Upper lobe of right lung (tissue), 1 donor: Measurements from ENCODE around the gene PRKCE. TPM values are rescaled to one million over a fixed set of nuclear protein-coding genes. Genes with fewer than 3 reads are reported as not detected.

Experiments used
- ATAC-seq: fragments of 200-7000 bp; cut with Tn5 transposase; one replicate; pipeline ENCODE4 v1.9.1; 2020; ENCODE audit warnings: mild to moderate bottlenecking, moderate library complexity
- DNase-seq: peaks from one replicate; pipeline ENCODE4 v3.0.0-alpha.2; 2020
- H3K27ac ChIP-seq: fragments of 200-600 bp; one replicate; pipeline ENCODE4 v1.8.0; 2022
- H3K27me3 ChIP-seq: fragments of 200-600 bp; one replicate; pipeline ENCODE4 v1.8.0; 2022; ENCODE audit warnings: mild to moderate bottlenecking
- H3K36me3 ChIP-seq: fragments of 200-600 bp; one replicate; pipeline ENCODE4 v1.8.0; 2022
- H3K4me1 ChIP-seq: fragments of 200-600 bp; one replicate; pipeline ENCODE4 v1.8.0; 2022
- H3K4me3 ChIP-seq: fragments of 200-600 bp; one replicate; pipeline ENCODE4 v1.8.0; 2022; ENCODE audit warnings: mild to moderate bottlenecking
- H3K9me3 ChIP-seq: fragments of 200-600 bp; one replicate; pipeline ENCODE4 v1.8.0; 2022
- intact Hi-C: fragments of 100-400 bp; cut with DNase I; formaldehyde crosslinking; loops from one replicate; pipeline ENCODE4 v1.11.0; 2022
- total RNA-seq: library from RNA; stranded (reverse); fragmentation: NEBNext Ultra II Directional; extraction: Animal tissue kit (Norgen Biotek cat#: 25700); gene quantifications from one replicate; pipeline ENCODE4 v1.2.1, GENCODE V29; 2021
- TF ChIP-seq, protein P1 (sequence below): fragments of 200-600 bp; IDR thresholded peaks from one replicate; pipeline ENCODE4 v1.8.0; 2022; ENCODE audit warnings: antibody characterized with exemption
- donor health status: DM: no; HTN: yes; CAD: no; lungs with severe emphysema.

Gene PRKCE
- total RNA-seq, 1 donor from 2014 or later, result 65.6 TPM

DNA sequence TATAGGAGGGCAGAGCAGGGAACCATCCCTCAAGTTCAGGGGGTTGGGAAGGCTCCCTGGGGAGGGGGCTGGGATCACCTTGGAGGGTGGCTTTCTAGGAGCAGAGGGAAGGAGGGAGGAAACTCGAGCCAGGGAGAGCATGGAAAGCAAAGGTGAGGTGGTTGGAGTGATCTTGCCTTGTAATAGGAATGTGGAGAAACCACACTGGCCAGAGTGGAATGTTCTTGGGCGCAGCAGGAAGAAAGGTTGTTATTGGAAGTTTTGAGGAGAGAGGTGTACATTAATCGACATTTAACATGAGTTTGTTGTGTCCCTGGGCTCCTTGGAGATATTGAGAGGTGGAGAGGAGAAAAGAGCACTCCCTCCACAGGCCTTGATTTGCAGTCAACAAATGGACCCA lies 272.2 kb downstream of the PRKCE start:
- TF ChIP-seq, protein P1, sequence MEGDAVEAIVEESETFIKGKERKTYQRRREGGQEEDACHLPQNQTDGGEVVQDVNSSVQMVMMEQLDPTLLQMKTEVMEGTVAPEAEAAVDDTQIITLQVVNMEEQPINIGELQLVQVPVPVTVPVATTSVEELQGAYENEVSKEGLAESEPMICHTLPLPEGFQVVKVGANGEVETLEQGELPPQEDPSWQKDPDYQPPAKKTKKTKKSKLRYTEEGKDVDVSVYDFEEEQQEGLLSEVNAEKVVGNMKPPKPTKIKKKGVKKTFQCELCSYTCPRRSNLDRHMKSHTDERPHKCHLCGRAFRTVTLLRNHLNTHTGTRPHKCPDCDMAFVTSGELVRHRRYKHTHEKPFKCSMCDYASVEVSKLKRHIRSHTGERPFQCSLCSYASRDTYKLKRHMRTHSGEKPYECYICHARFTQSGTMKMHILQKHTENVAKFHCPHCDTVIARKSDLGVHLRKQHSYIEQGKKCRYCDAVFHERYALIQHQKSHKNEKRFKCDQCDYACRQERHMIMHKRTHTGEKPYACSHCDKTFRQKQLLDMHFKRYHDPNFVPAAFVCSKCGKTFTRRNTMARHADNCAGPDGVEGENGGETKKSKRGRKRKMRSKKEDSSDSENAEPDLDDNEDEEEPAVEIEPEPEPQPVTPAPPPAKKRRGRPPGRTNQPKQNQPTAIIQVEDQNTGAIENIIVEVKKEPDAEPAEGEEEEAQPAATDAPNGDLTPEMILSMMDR, result no peak
- intact Hi-C loops, result no loop called here
- no peaks in the 10 kb centered on the region for H3K27me3 ChIP-seq
- H3K4me3 ChIP-seq, result no peak overlapping the region
- peak; percentile 70 for ATAC-seq
- no peak for DNase-seq
- H3K36me3 ChIP-seq, result no peaks in the 10 kb centered on the region
- H3K27ac ChIP-seq, result peak overlapping the region; percentile 11
- H3K4me1 ChIP-seq, result peaks cover 26% of the 10 kb centered on the region
- H3K9me3 ChIP-seq, result no peaks in the 10 kb centered on the region

DNA sequence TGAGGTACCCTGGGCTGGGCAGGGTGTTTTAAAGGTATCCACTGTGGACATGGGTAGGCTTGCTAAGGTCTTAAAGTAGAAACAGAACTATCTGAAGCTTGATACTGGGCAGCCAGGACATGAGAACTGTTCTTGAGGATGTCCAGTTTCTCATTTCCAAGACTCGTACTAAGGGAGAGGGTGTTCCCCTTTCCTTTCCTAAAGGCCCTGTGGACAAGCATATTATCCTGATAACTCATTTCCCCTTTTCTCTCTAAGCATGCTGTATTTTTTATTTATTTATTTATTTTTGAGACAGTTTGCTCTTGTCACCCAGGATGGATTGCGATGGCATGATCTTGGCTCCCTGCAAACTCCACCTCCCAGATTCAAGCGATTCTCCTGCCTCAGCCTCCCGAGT lies 273.6 kb downstream of the PRKCE start:
- TF ChIP-seq, protein P1, result no peak
- ATAC-seq, result no peak
- no peak overlapping the region for H3K4me3 ChIP-seq
- no peak overlapping the region for H3K27ac ChIP-seq
- H3K36me3 ChIP-seq, result no peaks in the 10 kb centered on the region
- DNase-seq, result no peak
- H3K9me3 ChIP-seq, result no peaks in the 10 kb centered on the region
- intact Hi-C loops, result loop anchor here (5.0 kb wide), 1 partner anchor 283 kb away; no protein-coding TSS in a partner anchor
- H3K27me3 ChIP-seq, result no peaks in the 10 kb centered on the region
- peaks cover 15% of the 10 kb centered on the region for H3K4me1 ChIP-seq

DNA sequence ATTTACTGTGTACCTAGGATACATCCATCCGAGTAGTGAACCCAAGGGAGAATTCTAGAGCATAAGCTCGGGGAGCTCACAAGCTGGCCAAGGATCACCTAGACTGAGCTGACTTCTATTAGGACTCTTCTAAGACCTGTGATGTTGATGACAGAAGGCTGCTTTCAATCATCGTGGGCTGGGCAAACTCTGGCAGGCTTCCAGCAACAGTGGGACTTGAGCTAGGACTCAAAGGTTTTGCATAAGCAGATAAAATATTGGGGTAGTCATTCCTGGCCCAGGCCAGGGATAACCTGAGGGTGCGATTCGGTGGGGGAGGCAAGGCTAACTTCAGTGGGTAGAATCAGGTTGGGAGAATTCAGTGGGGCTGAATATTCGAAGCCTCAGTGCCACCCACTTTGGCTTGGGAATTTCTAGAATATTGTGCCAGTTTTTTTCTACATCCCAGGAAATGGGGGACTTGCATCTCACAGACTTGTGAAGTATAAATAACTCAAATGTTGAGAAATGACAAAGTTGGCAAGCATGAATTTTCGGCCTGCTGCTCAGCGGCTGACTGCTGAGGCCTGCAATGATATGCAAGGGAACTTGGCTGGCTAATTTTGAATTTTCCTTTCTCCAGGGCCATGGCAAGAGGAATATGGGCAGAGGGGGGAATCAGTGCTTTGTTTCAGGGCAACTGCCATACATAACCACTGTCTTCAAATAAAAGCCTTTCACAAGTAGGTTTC lies 274.3 kb downstream of the PRKCE start:
- no peak for DNase-seq
- peak overlapping the region; percentile 36 for H3K27ac ChIP-seq
- H3K27me3 ChIP-seq, result no peaks in the 10 kb centered on the region
- TF ChIP-seq, protein P1, result no peak
- intact Hi-C loops, result loop anchor here (5.0 kb wide), 1 partner anchor 284 kb away; no protein-coding TSS in a partner anchor
- no peak for ATAC-seq
- H3K4me1 ChIP-seq, result peaks cover 13% of the 10 kb centered on the region
- H3K9me3 ChIP-seq, result no peaks in the 10 kb centered on the region
- H3K36me3 ChIP-seq, result no peaks in the 10 kb centered on the region
- no peak overlapping the region for H3K4me3 ChIP-seq

DNA sequence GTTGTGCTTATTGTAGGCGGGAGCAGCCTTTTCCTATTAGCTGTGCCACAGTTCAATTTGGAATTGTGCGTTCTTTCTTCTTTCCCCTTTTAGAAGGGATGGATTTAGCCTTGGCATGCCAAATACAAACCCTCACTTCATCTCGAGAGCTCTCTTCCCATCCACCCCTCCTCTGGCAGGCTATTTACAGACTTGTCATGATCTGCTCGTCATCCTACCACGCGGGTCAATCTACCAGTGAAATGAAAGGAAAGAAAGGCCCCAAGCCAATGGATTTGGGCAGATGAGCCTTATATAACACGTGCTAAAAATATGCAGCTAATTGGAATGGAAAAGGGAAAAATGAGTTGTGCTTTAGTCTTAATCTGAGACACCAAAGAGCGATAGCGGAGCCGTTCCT lies 277.5 kb downstream of the PRKCE start:
- H3K27ac ChIP-seq, result peak overlapping the region; percentile 38
- peaks cover 13% of the 10 kb centered on the region for H3K4me1 ChIP-seq
- no peaks in the 10 kb centered on the region for H3K36me3 ChIP-seq
- H3K27me3 ChIP-seq, result no peaks in the 10 kb centered on the region
- no peak for ATAC-seq
- no peaks in the 10 kb centered on the region for H3K9me3 ChIP-seq
- intact Hi-C loops, result loop anchor here (5.0 kb wide), 1 partner anchor 287 kb away; no protein-coding TSS in a partner anchor
- TF ChIP-seq, protein P1, result no peak
- DNase-seq, result no peak
- H3K4me3 ChIP-seq, result no peak overlapping the region

DNA sequence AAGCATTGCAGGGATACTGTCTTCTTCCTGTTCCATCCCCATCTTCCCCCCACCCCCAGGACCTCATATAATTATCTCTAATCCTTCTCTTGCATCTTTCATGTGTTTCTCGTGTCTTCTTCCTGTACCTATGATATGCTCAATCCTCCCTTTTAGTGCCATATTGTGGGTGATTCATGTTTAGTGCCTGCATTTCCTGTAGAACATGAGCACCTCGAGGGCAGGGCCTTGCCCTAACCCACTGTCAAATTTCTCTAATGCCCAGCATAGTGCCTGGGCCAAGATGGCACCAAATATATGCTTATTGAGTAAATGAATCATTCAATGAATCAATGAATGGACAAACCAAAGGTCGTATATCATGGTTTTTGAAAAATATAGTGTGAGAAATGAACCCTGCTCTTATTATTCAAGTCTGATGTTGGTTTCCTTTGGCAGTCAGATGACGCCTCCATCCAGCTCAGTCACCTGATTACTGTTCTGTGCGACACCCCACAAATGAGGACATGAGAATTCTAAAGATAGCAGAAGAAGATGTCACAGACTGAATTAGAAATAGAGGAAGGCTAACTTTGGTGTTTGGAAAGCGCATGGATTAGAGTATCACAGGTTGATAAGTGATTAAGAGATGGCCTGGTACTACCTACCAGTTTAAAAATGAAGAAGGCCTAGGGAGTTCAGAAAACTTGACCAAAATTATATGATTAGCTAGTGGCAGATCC lies 278.4 kb downstream of the PRKCE start:
- Histone ChIP-seq H3K27me3 (no peaks in the 10 kb centered on the region), H3K4me1 (peaks cover 7% of the 10 kb centered on the region), H3K4me3 (no peak overlapping the region), H3K9me3 (no peaks in the 10 kb centered on the region), H3K36me3 (no peaks in the 10 kb centered on the region), H3K27ac (peak overlapping the region; percentile 38)
- TF ChIP-seq, protein P1, result no peak
- DNase-seq (no peak), ATAC-seq (peak; percentile 78)
- intact Hi-C loops, result loop anchor here (5.0 kb wide), 1 partner anchor 288 kb away; no protein-coding TSS in a partner anchor
